HepG2 (cell line): ENCODE data around the gene GPT2. TPM values are rescaled to one million over a fixed set of nuclear protein-coding genes. Genes with fewer than 3 reads are reported as not detected.

Source experiments
- ATAC-seq: fragments of 200-7000 bp; cut with Tn5 transposase; 3 replicates; pipeline ENCODE4 v1.9.1; 2020; ENCODE audit warnings: mild to moderate bottlenecking, moderate library complexity
- BruUV-seq: library from RNA; stranded (reverse); fragments of 400-500 nt; replicated peaks from 2 replicates; lab custom pipeline; 2021; lab: Mats Ljungman, UMichigan
- CTCF ChIA-PET: fragments of 300-600 bp; formaldehyde crosslinking; extraction: SDS; loops from one replicate; lab custom pipeline; 2021; ENCODE audit warnings: low total read pairs, inconsistent platforms, low intra/inter-chr PET ratio; lab: Yijun Ruan, JAX
- POLR2A ChIA-PET: fragments of 350-600 bp; sonication (Branson Sonifier 250); formaldehyde crosslinking; loops from one replicate; lab custom pipeline; 2020; ENCODE audit warnings: antibody characterized with exemption, inconsistent platforms; lab: Yijun Ruan, JAX
- DNase-seq: peaks from one replicate; pipeline ENCODE4 v3.0.0-alpha.2; 2015; ENCODE audit warnings: low spot score
- FAIRE-seq: peaks from 3 replicates; lab custom pipeline; 2011; peaks lifted over from hg19 to GRCh38; lab: Jason Lieb, UNC
- H2AFZ ChIP-seq: one replicate; pipeline ENCODE4 v1.6.1; 2011; ENCODE audit warnings: low read length, inconsistent platforms
- H3K27ac ChIP-seq: fragments of 300-600 bp; 3 replicates; pipeline ENCODE4 v1.8.0; 2011; ENCODE audit warnings: mixed run types, mild to moderate bottlenecking, mixed read lengths, low read length, inconsistent platforms; ENCODE audit not compliant: insufficient read depth; ENCODE audit errors: extremely low read length
- H3K27me3 ChIP-seq, 2 experiments: fragments of 200-600 bp in 1 of 2; 2 replicates in 1 of 2; 3 replicates in 1 of 2; pipeline versions ENCODE4 v1.6.0 to v1.8.0; 2011; ENCODE audit warnings: low read length in 2 of 2, mild to moderate bottlenecking in 2 of 2, moderate library complexity in 2 of 2, inconsistent platforms in 1 of 2; ENCODE audit not compliant: insufficient read depth in 2 of 2, control insufficient read depth in 1 of 2
- H3K36me3 ChIP-seq, 2 experiments: fragments of 200-600 bp in 1 of 2; replicated peaks in 1 of 2; 2 replicates in 1 of 2; 3 replicates in 1 of 2; pipeline versions ENCODE4 v1.5.1 to v1.8.0; 2011; ENCODE audit warnings: low read length in 2 of 2, inconsistent platforms in 1 of 2; ENCODE audit not compliant: insufficient read depth in 2 of 2, control insufficient read depth in 1 of 2
- H3K4me1 ChIP-seq: 2 replicates; pipeline ENCODE4 v1.5.1; 2012; ENCODE audit warnings: low read length, inconsistent platforms; ENCODE audit not compliant: insufficient read depth
- H3K4me2 ChIP-seq: 2 replicates; pipeline ENCODE4 v1.6.0; 2011; ENCODE audit warnings: low read depth, low read length, inconsistent platforms
- H3K4me3 ChIP-seq, 3 experiments: fragments of 200-600 bp in 1 of 3; sonication (generic), shearing (Covaris generic) in 1 of 3; replicated peaks in 1 of 3; 2 replicates each; pipeline ENCODE4 v1.5.1; 2011 to 2016; ENCODE audit warnings: low read length in 3 of 3, inconsistent platforms in 2 of 3, low read depth in 2 of 3, mild to moderate bottlenecking in 2 of 3, control low read depth in 1 of 3, mixed read lengths in 1 of 3; ENCODE audit not compliant: insufficient read depth in 1 of 3
- H3K79me2 ChIP-seq: one replicate; pipeline ENCODE4 v1.6.1; 2011; ENCODE audit warnings: low read length, inconsistent platforms; ENCODE audit not compliant: insufficient read depth
- H3K9ac ChIP-seq: 2 replicates; pipeline ENCODE4 v1.6.0; 2011; ENCODE audit warnings: mild to moderate bottlenecking, low read depth, low read length, inconsistent platforms; ENCODE audit not compliant: insufficient read depth
- H3K9me3 ChIP-seq: 2 replicates; pipeline ENCODE4 v1.5.1; 2012; ENCODE audit warnings: mild to moderate bottlenecking, low read length
- H4K20me1 ChIP-seq: 2 replicates; pipeline ENCODE4 v1.6.0; 2011; ENCODE audit warnings: inconsistent platforms, mild to moderate bottlenecking, low read length, moderate library complexity; ENCODE audit not compliant: insufficient read depth
- ATF5 ChIP-seq: sonication (generic); formaldehyde crosslinking; IDR thresholded peaks from 2 replicates; pipeline ENCODE4 v1.4.0; 2020; ENCODE audit warnings: mild to moderate bottlenecking, low read depth, missing genetic modification reagents
- ATF7 ChIP-seq, 2 experiments: fragments of 450-650 bp in 1 of 2; sonication (generic) in 1 of 2; formaldehyde crosslinking in 1 of 2; IDR thresholded peaks; 2 replicates each; pipeline versions ENCODE4 v1.4.0 to v1.6.1; 2016 to 2020; ENCODE audit warnings: antibody characterized with exemption in 1 of 2, mild to moderate bottlenecking in 1 of 2, missing genetic modification reagents in 1 of 2
- EP300 ChIP-seq, 3 experiments: sonication (generic) in 1 of 3; formaldehyde crosslinking in 1 of 3; IDR thresholded peaks; 2 replicates each; pipeline versions ENCODE4 v1.5.1 to v1.6.1; 2011 to 2020; ENCODE audit warnings: low read depth in 2 of 3, low read length in 2 of 3, borderline replicate concordance in 1 of 3, improper control_type of control experiment in 1 of 3, mild to moderate bottlenecking in 1 of 3, missing genetic modification reagents in 1 of 3, moderate library complexity in 1 of 3
- ESRRA ChIP-seq: sonication (generic); formaldehyde crosslinking; IDR thresholded peaks from 2 replicates; pipeline ENCODE4 v1.5.1; 2020; ENCODE audit warnings: mild to moderate bottlenecking, low read depth, missing genetic modification reagents
- FIP1L1 ChIP-seq: fragments of 200-400 bp; formaldehyde crosslinking; IDR thresholded peaks from 2 replicates; pipeline ENCODE4 v1.6.1; 2018; ENCODE audit warnings: low read depth, mild to moderate bottlenecking, low read length, moderate library complexity, borderline replicate concordance; ENCODE audit not compliant: insufficient read depth
- FOXJ3 ChIP-seq: sonication (generic); formaldehyde crosslinking; IDR thresholded peaks from 2 replicates; pipeline ENCODE4 v1.4.0; 2020; ENCODE audit warnings: missing genetic modification reagents, mild to moderate bottlenecking, borderline replicate concordance
- HMG20A ChIP-seq: IDR thresholded peaks from 2 replicates; pipeline ENCODE4 v1.6.1; 2016; ENCODE audit warnings: borderline replicate concordance
- KMT2B ChIP-seq: IDR thresholded peaks from 2 replicates; pipeline ENCODE4 v1.6.1; 2016; ENCODE audit warnings: missing genetic modification reagents, missing compliant biosample characterization
- MTF1 ChIP-seq: sonication (generic); formaldehyde crosslinking; IDR thresholded peaks from 2 replicates; pipeline ENCODE4 v1.5.0; 2020; ENCODE audit warnings: missing genetic modification reagents
- NCOA5 ChIP-seq: sonication (generic); formaldehyde crosslinking; IDR thresholded peaks from 2 replicates; pipeline ENCODE4 v1.4.0; 2020; ENCODE audit warnings: missing genetic modification reagents
- NFYB ChIP-seq: sonication (generic); formaldehyde crosslinking; IDR thresholded peaks from 2 replicates; pipeline ENCODE4 v1.4.0; 2020; ENCODE audit warnings: missing genetic modification reagents
- NR2C2 ChIP-seq: sonication (generic); formaldehyde crosslinking; IDR thresholded peaks from 2 replicates; pipeline ENCODE4 v1.4.0; 2020; ENCODE audit warnings: missing genetic modification reagents, mild to moderate bottlenecking, moderate library complexity, borderline replicate concordance
- SIN3B ChIP-seq: fragments of 150-350 bp; IDR thresholded peaks from 2 replicates; pipeline ENCODE4 v1.6.1; 2014; ENCODE audit warnings: low read length
- SRSF1 ChIP-seq: fragments of 200-400 bp; formaldehyde crosslinking; optimal IDR thresholded peaks from 2 replicates; pipeline ENCODE3; 2017; ENCODE audit warnings: mild to moderate bottlenecking, low read depth, low read length, moderate library complexity
- STAG1 ChIP-seq: sonication (generic); formaldehyde crosslinking; IDR thresholded peaks from 2 replicates; pipeline ENCODE4 v1.4.0; 2020; ENCODE audit warnings: missing genetic modification reagents
- ZNF30 ChIP-seq: sonication (generic); formaldehyde crosslinking; IDR thresholded peaks from 2 replicates; pipeline ENCODE4 v1.5.0; 2020; ENCODE audit warnings: mild to moderate bottlenecking, missing genetic modification reagents
- ZNF383 ChIP-seq: sonication (generic); formaldehyde crosslinking; IDR thresholded peaks from 2 replicates; pipeline ENCODE4 v1.4.0; 2020; ENCODE audit warnings: missing genetic modification reagents, mild to moderate bottlenecking, borderline replicate concordance
- ZNF713 ChIP-seq: sonication (generic); formaldehyde crosslinking; IDR thresholded peaks from 2 replicates; pipeline ENCODE4 v1.4.0; 2020; ENCODE audit warnings: mild to moderate bottlenecking, missing genetic modification reagents
- ZNF773 ChIP-seq: sonication (generic); formaldehyde crosslinking; IDR thresholded peaks from 2 replicates; pipeline ENCODE4 v1.4.0; 2020; ENCODE audit warnings: missing genetic modification reagents, borderline replicate concordance
- ZNF850 ChIP-seq: sonication (generic); formaldehyde crosslinking; conservative IDR thresholded peaks from 2 replicates; pipeline ENCODE4 v1.9.0; 2021; ENCODE audit warnings: mild to moderate bottlenecking, missing genetic modification reagents
- WGBS: methylation state at CpG from one replicate; pipeline ENCODE4 v1.1.6; 2017; ENCODE audit warnings: low lambda C conversion rate; 5-methylcytosine and 5-hydroxymethylcytosine counted together
- in situ Hi-C: cut with HindIII; loops from 2 replicates; pipeline ENCODE4 v1.10.0; 2017; ENCODE audit warnings: low pct_unique_long_range_greater_than_20kb; ENCODE audit not compliant: extremely low pct_ligation_motif_present
- intact Hi-C: fragments of 100-400 bp; cut with micrococcal nuclease; formaldehyde crosslinking; loops from one replicate; pipeline ENCODE4 v1.10.0; 2022; ENCODE audit not compliant: unreplicated experiment
- polyA plus RNA-seq, 8 experiments: library from polyadenylated mRNA; depleted of rRNA in 3 of 8; stranded (reverse) in 7 of 8; unstranded in 1 of 8; fragments of >200 nt; fragmentation: Illumina TruSeq in 4 of 8; extraction: Trizol in 4 of 8; gene quantifications; 2 replicates each; pipeline versions ENCODE4 v1.2.1 to v1.2.3, GENCODE V29; 2011 to 2016; ENCODE audit warnings: low read depth in 4 of 8, missing spikeins in 1 of 8, mixed read lengths in 1 of 8; ENCODE audit not compliant: insufficient read depth in 1 of 8
- total RNA-seq, 5 experiments: library from RNA; depleted of rRNA; stranded (reverse); fragments of >200 nt; fragmentation: Illumina TruSeq; extraction: Trizol; gene quantifications; 2 replicates each; pipeline ENCODE4 v1.2.3, GENCODE V29; 2016; ENCODE audit warnings: low read depth in 1 of 5
- TF ChIP-seq, protein P1 (sequence below): IDR thresholded peaks from 2 replicates; pipeline ENCODE4 v1.6.1; 2016; ENCODE audit warnings: mild to moderate bottlenecking

Gene GPT2
- total and polyA plus RNA-seq, 2 of the 13 experiments (the other 11 are each of a cell fraction or from before 2014, with no cell fraction given), result 138 to 267 TPM

GRCh38 chr16:46973207-46973995 is 89.2 kb downstream of the GPT2 start, which contains the start of gene DNAJA2:
DNAJA2 (minus strand) TSS chr16:46973674; CDS start chr16:46973572, 102 bp downstream.
- Histone ChIP-seq H3K36me3 (peaks cover 6 to 16% of the 10 kb centered on the region in 2 experiments), H3K79me2 (peaks cover 49% of the 10 kb centered on the region), H4K20me1 (peaks cover 37% of the 10 kb centered on the region), H3K9me3 (no peaks in the 10 kb centered on the region), H3K4me2 (peak within 1 kb of the TSS; percentile 94), H3K4me1 (peaks cover 66% of the 10 kb centered on the region), H3K27ac (peak within 1 kb of the TSS; percentile 88), H3K4me3 (peak within 1 kb of the TSS; percentile 74 to 98 (median 96)), H2AFZ (no peak within 1 kb of the TSS), H3K27me3 (no peaks in the 10 kb centered on the region; a peak in 1 of 5 replicates), H3K9ac (peak within 1 kb of the TSS; percentile 93)
- FAIRE-seq, result no peak
- 3% methylated on average over 12 of the region's 86 CpGs for WGBS
- ChIA-PET CTCF (interaction anchor here (1.0 kb wide), 2 partner anchors 25 to 45 kb away, joined by 3 read pairs; no protein-coding TSS in a partner anchor), POLR2A (interaction anchor here (0.7 to 5.3 kb wide), 17 partner anchors 10 to 1191 kb away, joined by 3 to 49 read pairs (median 4); no protein-coding TSS in a partner anchor)
- peak; percentile 93 for ATAC-seq
- intact Hi-C loops, result loop anchor here (2.0 to 5.0 kb wide), 2 partner anchors 25 to 141 kb away; partner anchors contain the start of gene C16orf87
- DNase-seq, result peak; percentile 85
- in situ Hi-C loops, result no loop called here
- no TSS peak for BruUV-seq
- TF ChIP-seq NCOA5, result 0 out of 2 replicates have a peak, but pooled peaks have one; percentile 25
- peak; percentile 96 for TF ChIP-seq ZNF773 (CRISPR knock-in tag)
- TF ChIP-seq FIP1L1, result peak; percentile 90; the same call in 1 of the 2 replicates
- no peak for TF ChIP-seq ZNF713
- peak; percentile 57; the same call in 1 of the 2 replicates for TF ChIP-seq ZNF30
- peak; percentile 55 for TF ChIP-seq NFYB (CRISPR knock-in tag)
- TF ChIP-seq ATF7 (IDR thresholded peaks at IDR 0.05), result no peak
- no peak; the same call in 1 of the 2 replicates for TF ChIP-seq ATF7 (CRISPR knock-in tag; IDR thresholded peaks at IDR 0.05)
- peak; percentile 92 for TF ChIP-seq KMT2B (CRISPR knock-in tag)
- TF ChIP-seq SRSF1, result peak; percentile 78
- TF ChIP-seq HMG20A (CRISPR knock-in tag), result peak; percentile 43
- TF ChIP-seq ESRRA (CRISPR knock-in tag), result peak; percentile 76; the same call in 1 of the 2 replicates
- peak; percentile 33; the same call in 1 of the 2 replicates for TF ChIP-seq STAG1
- 0 out of 2 replicates have a peak, but pooled peaks have one; percentile 26 for TF ChIP-seq ZNF383 (CRISPR knock-in tag)
- peak; percentile 51; the same call in 1 of the 2 replicates for TF ChIP-seq SIN3B
- peak; percentile 66; the same call in 1 of the 2 replicates for TF ChIP-seq ZNF850 (CRISPR knock-in tag)
- TF ChIP-seq FOXJ3 (CRISPR knock-in tag), result peak; percentile 86; the same call in 1 of the 2 replicates
- peak; percentile 90; the same call in 1 of the 2 replicates for TF ChIP-seq MTF1 (CRISPR knock-in tag)
- TF ChIP-seq, protein P1, sequence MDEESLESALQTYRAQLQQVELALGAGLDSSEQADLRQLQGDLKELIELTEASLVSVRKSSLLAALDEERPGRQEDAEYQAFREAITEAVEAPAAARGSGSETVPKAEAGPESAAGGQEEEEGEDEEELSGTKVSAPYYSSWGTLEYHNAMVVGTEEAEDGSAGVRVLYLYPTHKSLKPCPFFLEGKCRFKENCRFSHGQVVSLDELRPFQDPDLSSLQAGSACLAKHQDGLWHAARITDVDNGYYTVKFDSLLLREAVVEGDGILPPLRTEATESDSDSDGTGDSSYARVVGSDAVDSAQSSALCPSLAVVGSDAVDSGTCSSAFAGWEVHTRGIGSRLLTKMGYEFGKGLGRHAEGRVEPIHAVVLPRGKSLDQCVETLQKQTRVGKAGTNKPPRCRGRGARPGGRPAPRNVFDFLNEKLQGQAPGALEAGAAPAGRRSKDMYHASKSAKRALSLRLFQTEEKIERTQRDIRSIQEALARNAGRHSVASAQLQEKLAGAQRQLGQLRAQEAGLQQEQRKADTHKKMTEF (CRISPR knock-in tag), result peak; percentile 81
- peak; percentile 28; the same call in 1 of the 2 replicates for TF ChIP-seq ATF5 (CRISPR knock-in tag)
- TF ChIP-seq NR2C2 (CRISPR knock-in tag), result peak; percentile 99
- peak; percentile 8 to 22; a peak in 2 of 4 replicates for TF ChIP-seq EP300 (IDR thresholded peaks at IDR 0.05; ENCODE audit: low read depth in 2 of 2, low read length in 2 of 2)
- no peak; the same call in 1 of the 2 replicates for TF ChIP-seq EP300 (CRISPR knock-in tag; IDR thresholded peaks at IDR 0.05; ENCODE audit: borderline replicate concordance)
